ENCODE data around the gene ZNF582.
A peak's percentile ranks its signal among the peaks of the same experiment; 100 is the strongest.
"Not testable (repeated sequence)": the region's sequence is repeated elsewhere in the genome, so short reads cannot be mapped to it uniquely, and the experiment has no call there.

The ZNF582 gene

DNA sequence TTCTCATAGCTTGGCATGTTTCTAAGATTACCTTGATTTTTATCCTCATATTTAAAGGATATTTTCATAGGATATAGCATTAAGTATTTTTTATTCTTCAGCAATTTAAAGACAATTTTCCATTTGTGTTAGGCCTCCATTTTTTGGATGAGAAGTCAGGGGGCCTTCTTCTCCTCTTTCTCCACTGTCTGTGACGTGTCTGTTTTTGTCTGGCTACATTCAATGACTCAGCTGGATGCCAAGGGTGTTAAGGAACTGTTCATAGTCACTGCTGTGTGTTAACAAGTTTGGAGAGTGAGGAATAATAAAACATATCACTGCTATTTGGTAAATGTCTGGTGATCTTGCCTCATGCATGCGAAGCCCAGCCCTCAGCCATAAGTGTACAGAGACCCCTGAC is 36.4 kb downstream of the ZNF582 start:
- no peak overlapping the region for H3K4me3 ChIP-seq (ENCODE audit: low read depth, low read length)
- DNase-seq (ENCODE audit: low read depth) = no peak

DNA sequence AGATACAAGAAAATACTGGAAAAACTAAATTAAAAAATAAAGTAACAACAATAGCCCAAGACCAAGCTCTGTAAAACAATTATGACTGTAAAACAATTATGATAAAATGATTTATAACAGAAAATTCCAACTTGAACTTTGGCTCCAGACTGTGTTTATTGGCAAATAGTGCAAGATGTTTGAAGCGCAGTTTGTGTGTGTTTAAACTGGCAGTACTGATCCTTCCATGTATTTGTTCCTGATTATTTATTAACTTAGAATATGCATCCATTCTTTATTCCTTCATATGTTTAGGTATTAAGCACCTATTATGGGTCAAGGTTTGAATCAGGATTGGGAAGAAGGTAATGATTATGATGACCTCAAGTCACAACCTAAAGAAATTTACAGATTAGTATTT is 37.8 kb downstream of the ZNF582 start:
- DNase-seq (ENCODE audit: low read depth) = no peak
- no peak overlapping the region for H3K4me3 ChIP-seq (ENCODE audit: low read depth, low read length)

DNA sequence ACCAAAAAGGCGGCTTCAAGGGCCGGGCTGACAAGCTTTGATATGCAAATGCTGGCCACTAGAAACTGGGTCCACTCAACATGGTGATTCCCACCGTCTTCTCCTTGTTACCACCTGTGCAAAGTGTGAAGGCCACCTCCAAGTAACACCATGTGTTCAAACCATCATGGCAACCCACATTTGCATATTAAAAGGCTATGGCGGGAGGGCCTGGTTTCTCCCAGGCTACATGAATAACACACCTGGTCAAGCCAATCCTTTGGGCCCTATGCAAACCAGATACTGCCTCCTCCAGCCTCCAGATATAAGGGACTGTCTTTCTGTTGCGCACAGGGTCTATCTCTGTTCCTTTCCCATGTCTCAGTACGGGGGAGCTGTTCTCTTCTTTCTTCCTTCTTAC is 42.1 kb downstream of the ZNF582 start:
- no peak overlapping the region for H3K4me3 ChIP-seq (ENCODE audit: low read depth, low read length)
- no peak for DNase-seq (ENCODE audit: low read depth)

DNA sequence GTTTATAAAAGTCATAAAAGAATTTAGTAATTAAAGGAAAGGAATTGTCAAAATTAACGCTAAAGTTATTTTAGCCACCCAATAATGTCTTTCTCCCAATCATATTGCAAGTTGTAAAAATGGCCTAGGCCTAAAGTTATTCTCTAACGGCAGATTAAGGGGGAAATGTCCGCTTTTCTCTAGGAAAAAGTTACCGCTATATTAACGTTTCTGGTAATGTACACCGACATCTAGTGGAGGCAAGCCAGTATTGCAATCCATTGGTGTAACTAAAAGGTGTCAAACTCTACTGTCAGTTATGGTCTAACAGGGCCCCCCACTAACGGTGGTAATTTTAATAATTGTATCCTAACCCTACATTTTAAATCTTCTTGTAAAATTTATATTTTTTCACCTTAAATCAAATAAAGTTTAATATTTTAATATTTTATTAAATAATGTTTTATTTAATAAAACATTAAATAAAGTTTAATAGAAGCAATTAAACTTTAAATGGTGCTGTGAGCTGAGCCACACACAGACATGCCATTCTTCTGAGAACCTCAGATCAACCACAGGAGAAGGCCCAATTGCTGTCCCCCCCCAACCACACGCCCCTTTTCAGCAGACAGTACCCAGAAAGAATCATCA is 42.8 kb downstream of the ZNF582 start:
- no peak for DNase-seq (ENCODE audit: low read depth)
- H3K4me3 ChIP-seq (ENCODE audit: low read depth, low read length) = no peak overlapping the region

DNA sequence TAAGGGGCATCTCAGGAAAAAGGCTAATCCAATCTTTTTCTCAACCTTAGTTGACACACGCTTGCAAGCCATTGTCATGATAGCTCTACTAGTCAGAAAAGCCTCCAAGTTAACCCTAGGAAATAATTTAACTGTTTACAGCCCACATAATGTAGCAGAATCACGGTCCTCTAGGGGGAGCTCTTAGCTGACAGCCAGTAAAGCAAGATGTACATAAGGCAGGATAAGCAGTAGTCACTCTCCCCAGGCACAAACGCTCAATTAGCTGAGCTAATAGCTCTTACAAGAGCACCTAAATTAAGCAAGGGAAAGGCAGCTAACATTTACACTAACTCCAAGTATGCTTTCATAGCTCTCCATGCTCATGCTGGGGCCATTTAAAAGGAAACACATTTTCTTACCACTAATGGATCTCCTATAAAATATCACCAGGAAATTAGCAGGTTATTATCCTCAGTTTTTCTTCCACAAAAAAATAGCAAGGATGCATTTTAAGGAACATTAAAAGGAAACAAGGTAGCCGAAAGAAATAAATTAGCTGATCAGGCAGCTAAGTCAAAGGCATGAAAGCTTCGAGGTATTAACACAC is 45.0 kb downstream of the ZNF582 start:
- no peak overlapping the region for H3K4me3 ChIP-seq (ENCODE audit: low read depth, low read length)
- DNase-seq (ENCODE audit: low read depth) = no peak

DNA sequence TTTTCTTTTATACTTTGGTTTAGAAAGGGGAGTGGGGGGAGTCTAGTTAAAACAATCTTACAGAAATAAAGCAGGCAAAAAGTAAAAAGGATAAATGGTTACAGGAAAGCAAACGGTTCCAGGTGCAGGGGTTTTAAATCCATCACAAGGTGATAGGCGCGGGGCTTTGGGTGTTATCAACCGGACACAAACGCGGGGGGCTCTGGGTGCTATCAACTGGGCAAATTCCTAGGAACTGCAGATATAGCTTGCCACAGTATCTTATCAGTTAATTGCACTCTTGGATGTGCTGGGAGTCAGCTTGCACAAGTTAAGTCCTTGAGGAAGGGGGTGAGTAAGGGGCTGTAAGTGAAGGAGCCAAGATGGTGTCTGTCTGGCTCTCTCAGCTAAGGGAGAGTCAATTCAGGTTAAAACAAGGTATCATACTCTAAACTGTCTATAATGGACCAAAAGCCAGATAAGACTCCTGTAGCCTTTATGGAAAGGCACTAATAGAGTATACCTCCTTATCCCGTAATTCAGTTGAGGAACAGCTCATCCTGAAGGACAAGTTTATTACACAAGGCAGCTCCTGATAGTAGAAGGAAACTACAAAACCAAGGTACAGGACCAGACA is 46.1 kb downstream of the ZNF582 start:
- DNase-seq (ENCODE audit: low read depth) = no peak
- no peak overlapping the region for H3K4me3 ChIP-seq (ENCODE audit: low read depth, low read length)

DNA sequence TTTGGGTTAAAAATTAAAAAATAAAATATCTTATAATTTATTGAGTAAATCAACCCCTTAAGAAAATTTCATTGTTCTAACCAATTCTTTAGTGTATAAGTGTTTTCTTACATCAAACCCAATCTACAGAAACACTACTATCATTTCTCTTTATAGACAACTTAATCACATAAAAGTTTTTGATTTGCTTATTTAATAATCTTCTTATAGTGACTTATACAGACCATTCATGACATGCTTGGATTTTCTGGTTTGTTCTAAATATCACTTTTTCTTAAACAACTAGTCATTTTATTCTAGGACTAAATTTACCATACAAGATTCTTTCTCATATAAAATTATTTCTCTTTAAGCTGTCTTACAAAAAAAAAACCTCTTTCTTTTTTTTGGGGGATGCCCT is 51.4 kb downstream of the ZNF582 start:
- DNase-seq (ENCODE audit: low read depth) = no peak
- H3K4me3 ChIP-seq (ENCODE audit: low read depth, low read length) = no peak overlapping the region

DNA sequence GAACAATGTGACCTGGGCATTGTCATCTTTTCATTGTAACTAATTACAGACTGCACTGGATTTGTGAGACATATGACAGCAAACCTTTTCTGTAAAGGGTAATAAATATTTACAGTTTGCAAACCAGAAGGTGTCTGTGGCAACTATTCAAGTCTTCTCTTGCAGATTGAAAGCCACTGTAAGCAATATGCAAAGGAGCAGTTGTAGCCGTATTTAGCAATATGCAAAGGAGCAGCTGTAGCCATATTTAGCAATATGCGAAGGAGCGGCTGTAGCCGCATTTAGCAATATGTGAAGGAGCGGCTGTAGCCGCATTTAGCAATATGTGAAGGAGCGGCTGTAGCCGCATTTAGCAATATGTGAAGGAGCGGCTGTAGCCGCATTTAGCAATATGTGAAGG is 54.3 kb downstream of the ZNF582 start:
- not testable (repeated sequence) for H3K4me3 ChIP-seq (ENCODE audit: low read depth, low read length); DNase-seq (ENCODE audit: low read depth)

DNA sequence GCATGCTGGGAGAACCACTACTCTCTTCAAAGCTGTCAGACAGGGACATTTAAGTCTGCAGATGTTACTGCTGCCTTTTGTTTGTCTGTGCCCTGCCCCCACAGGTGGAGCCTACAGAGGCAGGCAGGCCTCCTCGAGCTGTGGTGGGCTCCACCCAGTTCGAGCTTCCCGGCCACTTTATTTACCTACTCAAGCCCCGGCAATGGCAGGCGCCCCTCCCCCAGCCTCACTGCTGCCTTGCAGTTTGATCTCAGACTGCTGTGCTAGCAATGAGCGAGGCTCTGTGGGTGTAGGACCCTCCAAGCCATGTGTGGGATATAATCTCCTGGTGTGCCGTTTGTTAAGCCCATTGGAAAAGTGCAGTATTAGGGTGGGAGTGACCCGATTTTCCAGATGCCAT is 56.3 kb downstream of the ZNF582 start:
- not testable (repeated sequence) for DNase-seq (ENCODE audit: low read depth); H3K4me3 ChIP-seq (ENCODE audit: low read depth, low read length)

DNA sequence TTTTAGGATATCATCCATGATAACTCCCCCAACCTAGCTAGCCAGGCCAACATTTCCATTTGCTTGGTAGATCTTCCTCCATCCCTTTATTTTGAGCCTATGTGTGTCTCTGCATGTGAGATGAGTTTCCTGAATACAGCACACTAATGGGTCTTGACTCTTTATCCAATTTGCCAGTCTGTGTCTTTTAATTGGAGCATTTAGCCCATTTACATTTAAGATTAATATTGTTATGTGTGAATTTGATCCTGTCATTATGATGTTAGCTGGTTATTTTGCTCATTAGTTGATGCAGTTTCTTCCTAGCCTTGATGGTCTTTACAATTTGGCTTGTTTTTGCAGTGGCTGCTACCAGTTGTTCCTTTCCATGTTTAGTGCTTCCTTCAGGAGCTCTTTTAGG is 58.0 kb downstream of the ZNF582 start:
- not testable (repeated sequence) for DNase-seq (ENCODE audit: low read depth); H3K4me3 ChIP-seq (ENCODE audit: low read depth, low read length)

DNA sequence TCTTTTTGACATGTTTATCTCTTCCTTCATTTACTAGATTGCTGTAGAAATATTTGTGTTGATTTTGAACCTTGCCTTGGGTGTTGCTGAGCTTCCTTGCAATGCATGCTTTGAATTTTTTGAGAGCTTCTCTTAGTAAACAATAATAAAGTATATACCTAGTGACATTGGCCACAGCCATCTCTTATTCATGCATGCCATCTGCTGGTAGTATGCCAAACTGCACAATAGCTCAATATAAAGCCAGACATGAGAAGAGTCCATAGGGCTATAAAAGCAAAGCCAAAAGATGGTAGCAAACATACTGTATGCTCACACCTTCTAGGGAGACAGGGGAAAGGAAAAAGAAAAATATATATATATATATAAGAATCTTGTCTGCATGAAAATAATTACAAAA is 59.8 kb downstream of the ZNF582 start:
- DNase-seq (ENCODE audit: low read depth) = peak; percentile 7

More for the DNA sequence above, 59.8 kb downstream of the ZNF582 start:
- H3K4me3 ChIP-seq (ENCODE audit: low read depth, low read length) = no peak overlapping the region

All from skeletal muscle cell (primary cell).